GM23248 (cell line): ENCODE results near the gene HJV.

ENCODE experiments used
- EZH2 ChIP-seq: fragments of 200-600 bp; sonication (generic); IDR thresholded peaks from 2 replicates; pipeline ENCODE4 v1.6.1; 2018; ENCODE audit warnings: antibody characterized with exemption, mild to moderate bottlenecking; ENCODE audit not compliant: insufficient read depth, poor library complexity, severe bottlenecking
- EZH2phosphoT487 ChIP-seq: fragments of 200-600 bp; sonication (generic); IDR thresholded peaks from 2 replicates; pipeline ENCODE4 v1.6.1; 2018; ENCODE audit warnings: antibody characterized with exemption, moderate library complexity, mild to moderate bottlenecking, low read depth; ENCODE audit not compliant: insufficient read depth

GRCh38 chr1:145980457-145980994, 41.0 kb downstream of the HJV start:
- TF ChIP-seq EZH2phosphoT487 (no peak), EZH2 (no peak)
